ENCODE measurements around the gene SEC14L2. TPM values are rescaled to one million over a fixed set of nuclear protein-coding genes. Genes with fewer than 3 reads are reported as not detected.

SEC14L2 gene
- total and polyA plus RNA-seq, 2 donors (not counting 3 experiments of a cell fraction or from before 2014, with no cell fraction given), result 22.5 to 28.8 TPM

GRCh38 chr22:30433773-30434172 lies 37.0 kb downstream of the SEC14L2 start:
- intact Hi-C loops (cut with micrococcal nuclease), result no loop called here
- Histone ChIP-seq H3K27me3 (ENCODE audit: control insufficient read depth in 2 of 2, insufficient read depth in 2 of 2, low read length in 2 of 2) (no peaks in the 10 kb centered on the region), H3K27ac (ENCODE audit: insufficient read depth, low read depth, low read length) (no peak overlapping the region), H4K20me1 (replicated peaks; ENCODE audit: control insufficient read depth, extremely low read depth, insufficient read depth, low read length) (no peaks in the 10 kb centered on the region), H3K36me3 (ENCODE audit: control insufficient read depth in 2 of 2, extremely low read depth in 1 of 2, insufficient read depth in 2 of 2, low read length in 2 of 2) (peaks cover 0 to 4% of the 10 kb centered on the region in 2 experiments), H3K9me1 (replicated peaks; ENCODE audit: control insufficient read depth, extremely low read depth, insufficient read depth, low read length) (no peaks in the 10 kb centered on the region), H3K4me2 (ENCODE audit: insufficient read depth, low read length) (no peak overlapping the region), H3K4me1 (ENCODE audit: control insufficient read depth, extremely low read depth, insufficient read depth, low read length) (peaks cover 10% of the 10 kb centered on the region), H3K79me2 (ENCODE audit: control insufficient read depth, insufficient read depth, low read length) (no peaks in the 10 kb centered on the region), H2AFZ (ENCODE audit: low read depth, low read length) (no peak overlapping the region), H3K4me3 (replicated peaks in 1 of 3; ENCODE audit: insufficient read depth in 1 of 3, low read depth in 1 of 3, low read length in 3 of 3) (no peak overlapping the region), H3K9me3 (replicated peaks; ENCODE audit: control insufficient read depth, insufficient read depth, low read length) (no peaks in the 10 kb centered on the region), H3K9ac (replicated peaks; ENCODE audit: extremely low read depth, insufficient read depth, low read length) (no peak overlapping the region)
- dilution Hi-C loops (cut with MboI; ENCODE audit: extremely low pct_ligation_motif_present, low sequenced_read_pairs), result no loop called here
- BruUV-seq (replicated peaks), result no TSS peak
- ChIA-PET CTCF (interaction anchor here (1.2 to 1.7 kb wide), 3 partner anchors 8 to 52 kb away, joined by 3 to 4 read pairs (median 3); partner anchors contain the start of gene MTFP1), POLR2A (no interaction called here)
- no peak for DNase-seq (ENCODE audit: low read depth, low spot score)
- no peak for FAIRE-seq
- TF ChIP-seq JUN (IDR thresholded peaks at IDR 0.05; ENCODE audit: borderline replicate concordance, insufficient read depth, insufficient read length, low read depth) (no peak), GATA2 (IDR thresholded peaks at IDR 0.05; ENCODE audit: insufficient read depth, insufficient read length, low read depth, low read length) (no peak), FOS (IDR thresholded peaks at IDR 0.05; ENCODE audit: borderline replicate concordance, insufficient read depth, low read length) (no peak), POLR2A (IDR thresholded peaks at IDR 0.05; ENCODE audit: low read depth, low read length) (no peak), POLR2AphosphoS5 (IDR thresholded peaks at IDR 0.05; ENCODE audit: insufficient read depth, low read depth, low read length) (no peak), MYC (IDR thresholded peaks at IDR 0.05; ENCODE audit: low read depth, low read length) (no peak), EZH2 (IDR thresholded peaks at IDR 0.05; ENCODE audit: borderline replicate concordance, low read depth, low read length, severe bottlenecking) (no peak)
- TF ChIP-seq, protein P1, sequence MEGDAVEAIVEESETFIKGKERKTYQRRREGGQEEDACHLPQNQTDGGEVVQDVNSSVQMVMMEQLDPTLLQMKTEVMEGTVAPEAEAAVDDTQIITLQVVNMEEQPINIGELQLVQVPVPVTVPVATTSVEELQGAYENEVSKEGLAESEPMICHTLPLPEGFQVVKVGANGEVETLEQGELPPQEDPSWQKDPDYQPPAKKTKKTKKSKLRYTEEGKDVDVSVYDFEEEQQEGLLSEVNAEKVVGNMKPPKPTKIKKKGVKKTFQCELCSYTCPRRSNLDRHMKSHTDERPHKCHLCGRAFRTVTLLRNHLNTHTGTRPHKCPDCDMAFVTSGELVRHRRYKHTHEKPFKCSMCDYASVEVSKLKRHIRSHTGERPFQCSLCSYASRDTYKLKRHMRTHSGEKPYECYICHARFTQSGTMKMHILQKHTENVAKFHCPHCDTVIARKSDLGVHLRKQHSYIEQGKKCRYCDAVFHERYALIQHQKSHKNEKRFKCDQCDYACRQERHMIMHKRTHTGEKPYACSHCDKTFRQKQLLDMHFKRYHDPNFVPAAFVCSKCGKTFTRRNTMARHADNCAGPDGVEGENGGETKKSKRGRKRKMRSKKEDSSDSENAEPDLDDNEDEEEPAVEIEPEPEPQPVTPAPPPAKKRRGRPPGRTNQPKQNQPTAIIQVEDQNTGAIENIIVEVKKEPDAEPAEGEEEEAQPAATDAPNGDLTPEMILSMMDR (IDR thresholded peaks at IDR 0.05; ENCODE audit: extremely low read depth in 1 of 2, insufficient read depth in 1 of 2, low read depth in 1 of 2, low read length in 2 of 2), result no peak
- TF ChIP-seq, protein P2, sequence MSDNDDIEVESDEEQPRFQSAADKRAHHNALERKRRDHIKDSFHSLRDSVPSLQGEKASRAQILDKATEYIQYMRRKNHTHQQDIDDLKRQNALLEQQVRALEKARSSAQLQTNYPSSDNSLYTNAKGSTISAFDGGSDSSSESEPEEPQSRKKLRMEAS (IDR thresholded peaks at IDR 0.05; ENCODE audit: insufficient read depth, insufficient read length), result no peak

Measured in endothelial cell of umbilical vein (primary cell).